Osteoblast (primary cell): Measurements from ENCODE around the gene SLC26A1. TPM values are rescaled to one million over a fixed set of nuclear protein-coding genes. Genes with fewer than 3 reads are reported as not detected.
A peak's percentile ranks its signal among the peaks of the same experiment; 100 is the strongest.

ENCODE experiments used
- DNase-seq: peaks from one replicate; pipeline ENCODE4 v3.0.0; 2011; ENCODE audit warnings: low spot score, mixed read lengths; ENCODE audit not compliant: insufficient read length; ENCODE audit errors: missing footprints
- H2AFZ ChIP-seq: 2 replicates; pipeline ENCODE4 v1.6.0; 2011; ENCODE audit warnings: mild to moderate bottlenecking, low read length
- H3K27ac ChIP-seq: 2 replicates; pipeline ENCODE4 v1.5.1; 2011; ENCODE audit warnings: mild to moderate bottlenecking, low read depth, low read length, moderate library complexity
- H3K27me3 ChIP-seq: 2 replicates; pipeline ENCODE4 v1.6.0; 2012; ENCODE audit warnings: mild to moderate bottlenecking, control low read depth, inconsistent platforms, low read length, moderate library complexity; ENCODE audit not compliant: insufficient read depth
- H3K36me3 ChIP-seq: 2 replicates; pipeline ENCODE4 v1.5.1; 2011; ENCODE audit warnings: mild to moderate bottlenecking, low read length, control low read depth, moderate library complexity; ENCODE audit not compliant: insufficient read depth
- H3K4me1 ChIP-seq: 2 replicates; pipeline ENCODE4 v1.5.1; 2011; ENCODE audit warnings: mild to moderate bottlenecking, low read length, control low read depth, moderate library complexity; ENCODE audit not compliant: insufficient read depth
- H3K4me2 ChIP-seq: 2 replicates; pipeline ENCODE4 v1.6.0; 2011; ENCODE audit warnings: mild to moderate bottlenecking, low read length; ENCODE audit not compliant: insufficient read depth
- H3K4me3 ChIP-seq: fragments of 200-600 bp; sonication (generic); 3 replicates; pipeline ENCODE4 v1.5.1; 2012; ENCODE audit warnings: mild to moderate bottlenecking, low read length, inconsistent platforms; ENCODE audit not compliant: insufficient read depth
- H3K79me2 ChIP-seq: 2 replicates; pipeline ENCODE4 v1.6.0; 2012; ENCODE audit warnings: mild to moderate bottlenecking, low read length, control low read depth, inconsistent platforms; ENCODE audit not compliant: insufficient read depth
- H3K9me3 ChIP-seq: 2 replicates; pipeline ENCODE4 v1.5.1; 2011; ENCODE audit warnings: low read depth, low read length, control low read depth
- H4K20me1 ChIP-seq: 2 replicates; pipeline ENCODE4 v1.6.0; 2012; ENCODE audit warnings: mild to moderate bottlenecking, low read length, control low read depth; ENCODE audit not compliant: insufficient read depth
- CTCF ChIP-seq: IDR thresholded peaks from 2 replicates; pipeline ENCODE4 v1.5.1; 2011; ENCODE audit warnings: mild to moderate bottlenecking, low read depth, low read length, moderate library complexity; ENCODE audit errors: extremely low read depth
- total RNA-seq: library from RNA; depleted of rRNA; stranded (reverse); fragments of >200 nt; gene quantifications from 2 replicates; pipeline ENCODE4 v1.2.3, GENCODE V29; 2012

SLC26A1 gene
- total RNA-seq, 1 donor: 0.36 TPM

- no peak for TF ChIP-seq CTCF
- H3K27ac ChIP-seq: no peak overlapping the region
- H3K27me3 ChIP-seq: peaks cover 34% of the 10 kb centered on the region
- peaks cover 3% of the 10 kb centered on the region for H3K36me3 ChIP-seq
- H3K9me3 ChIP-seq: peaks cover 2% of the 10 kb centered on the region
- H3K79me2 ChIP-seq: no peaks in the 10 kb centered on the region
- peaks cover 8% of the 10 kb centered on the region for H4K20me1 ChIP-seq
- DNase-seq: peak; percentile 99
- peak overlapping the region; percentile 77 for H3K4me3 ChIP-seq
- peaks cover 18% of the 10 kb centered on the region for H3K4me1 ChIP-seq
- H2AFZ ChIP-seq: peak overlapping the region; percentile 77
- peak overlapping the region; percentile 91 for H3K4me2 ChIP-seq
Observed at GRCh38 chr4:1009542-1010394, 16.6 kb upstream of the SLC26A1 start.

- Histone ChIP-seq H3K36me3 (peaks cover 2% of the 10 kb centered on the region), H3K4me1 (peaks cover 18% of the 10 kb centered on the region), H3K27me3 (peaks cover 38% of the 10 kb centered on the region), H3K4me2 (peak overlapping the region; percentile 91), H3K4me3 (peak overlapping the region; percentile 77), H4K20me1 (peaks cover 7% of the 10 kb centered on the region), H3K9me3 (peaks cover 2% of the 10 kb centered on the region), H2AFZ (peak overlapping the region; percentile 76), H3K27ac (no peak overlapping the region), H3K79me2 (no peaks in the 10 kb centered on the region)
- no peak for DNase-seq
- no peak for TF ChIP-seq CTCF
Observed at GRCh38 chr4:1008840-1009541, 15.8 kb upstream of the SLC26A1 start.

GRCh38 chr4:1006856-1007255, 13.7 kb upstream of the SLC26A1 start:
- Histone ChIP-seq H2AFZ (no peak overlapping the region), H3K36me3 (no peaks in the 10 kb centered on the region), H3K9me3 (peaks cover 2% of the 10 kb centered on the region), H3K4me2 (no peak overlapping the region), H3K4me1 (peaks cover 18% of the 10 kb centered on the region), H3K79me2 (no peaks in the 10 kb centered on the region), H3K27ac (no peak overlapping the region), H4K20me1 (no peaks in the 10 kb centered on the region), H3K4me3 (no peak overlapping the region), H3K27me3 (peaks cover 57% of the 10 kb centered on the region)
- DNase-seq: no peak
- TF ChIP-seq CTCF: no peak
